Astrocyte of the cerebellum (primary cell): ENCODE results near the gene STOX1.
"Not testable (repeated sequence)": the region's sequence is repeated elsewhere in the genome, so short reads cannot be mapped to it uniquely, and the experiment has no call there.

Experiments used
- DNase-seq: peaks from one replicate; pipeline ENCODE4 v3.0.0-alpha.2; 2011; ENCODE audit warnings: low read depth
- H3K4me3 ChIP-seq: 2 replicates; pipeline ENCODE4 v1.5.1; 2011; ENCODE audit warnings: mild to moderate bottlenecking, low read depth, low read length, moderate library complexity
- in situ Hi-C: cut with HindIII; loops from 2 replicates; pipeline ENCODE4 v1.10.0; 2017; ENCODE audit warnings: low sequenced_read_pairs
- TF ChIP-seq, protein P1 (sequence below): IDR thresholded peaks from 2 replicates; pipeline ENCODE4 v1.5.1; 2012; ENCODE audit warnings: low read length, low read depth, moderate library complexity, mild to moderate bottlenecking; ENCODE audit errors: missing control alignments

STOX1 gene

DNA sequence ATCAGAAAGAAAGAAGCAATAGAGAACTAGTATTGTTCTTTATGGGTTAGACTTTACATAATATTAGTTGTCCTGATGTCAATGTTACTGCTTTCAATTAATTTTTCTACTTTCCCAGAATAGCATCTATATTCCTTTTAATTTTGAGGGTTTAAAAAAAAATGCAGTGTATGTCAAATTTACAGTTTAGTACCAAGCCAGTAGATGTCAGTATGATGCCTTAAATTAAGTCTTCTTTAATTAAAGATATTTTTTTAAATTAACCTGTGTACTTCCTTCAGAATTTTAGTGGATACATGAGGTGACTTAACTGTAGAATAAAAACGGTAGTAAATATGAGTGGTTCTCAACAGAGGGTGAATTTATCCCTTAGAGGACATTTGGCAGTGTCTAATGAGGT, 35.2 kb upstream of the STOX1 start:
- in situ Hi-C loops = no loop called here
- H3K4me3 ChIP-seq = no peak overlapping the region
- TF ChIP-seq, protein P1, sequence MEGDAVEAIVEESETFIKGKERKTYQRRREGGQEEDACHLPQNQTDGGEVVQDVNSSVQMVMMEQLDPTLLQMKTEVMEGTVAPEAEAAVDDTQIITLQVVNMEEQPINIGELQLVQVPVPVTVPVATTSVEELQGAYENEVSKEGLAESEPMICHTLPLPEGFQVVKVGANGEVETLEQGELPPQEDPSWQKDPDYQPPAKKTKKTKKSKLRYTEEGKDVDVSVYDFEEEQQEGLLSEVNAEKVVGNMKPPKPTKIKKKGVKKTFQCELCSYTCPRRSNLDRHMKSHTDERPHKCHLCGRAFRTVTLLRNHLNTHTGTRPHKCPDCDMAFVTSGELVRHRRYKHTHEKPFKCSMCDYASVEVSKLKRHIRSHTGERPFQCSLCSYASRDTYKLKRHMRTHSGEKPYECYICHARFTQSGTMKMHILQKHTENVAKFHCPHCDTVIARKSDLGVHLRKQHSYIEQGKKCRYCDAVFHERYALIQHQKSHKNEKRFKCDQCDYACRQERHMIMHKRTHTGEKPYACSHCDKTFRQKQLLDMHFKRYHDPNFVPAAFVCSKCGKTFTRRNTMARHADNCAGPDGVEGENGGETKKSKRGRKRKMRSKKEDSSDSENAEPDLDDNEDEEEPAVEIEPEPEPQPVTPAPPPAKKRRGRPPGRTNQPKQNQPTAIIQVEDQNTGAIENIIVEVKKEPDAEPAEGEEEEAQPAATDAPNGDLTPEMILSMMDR = no peak
- no peak for DNase-seq

DNA sequence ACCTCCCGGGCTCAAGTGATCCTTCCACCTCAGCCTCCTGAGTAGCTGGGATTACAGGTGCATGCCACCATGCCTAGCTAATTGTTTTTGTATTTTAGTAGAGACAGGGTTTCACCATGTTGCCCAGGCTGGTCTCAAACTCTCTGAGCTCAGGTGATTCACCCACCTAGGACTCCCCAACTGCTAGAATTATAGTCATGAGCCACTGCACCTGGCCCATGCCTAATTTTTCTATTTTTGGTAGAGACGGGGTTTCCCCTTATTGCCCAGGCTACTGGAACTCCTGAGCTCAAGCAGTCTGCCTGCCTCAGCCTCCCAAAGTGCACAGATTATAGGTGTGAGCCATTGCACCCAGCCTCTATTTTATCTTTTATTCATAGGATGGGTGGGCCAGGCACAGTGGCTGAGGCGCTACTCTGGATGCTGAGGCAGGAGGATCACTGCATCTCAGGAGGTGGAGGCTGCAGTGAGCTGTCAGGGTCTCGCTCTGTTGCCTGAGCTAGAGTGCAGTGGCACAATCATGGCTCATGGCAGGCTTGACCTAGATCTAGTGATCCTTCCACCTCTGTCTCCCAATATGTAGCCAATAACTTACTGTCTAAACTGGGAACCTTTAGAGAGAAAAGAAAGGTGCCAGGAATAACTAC, 31.3 kb upstream of the STOX1 start:
- in situ Hi-C loops = no loop called here
- H3K4me3 ChIP-seq = no peak overlapping the region
- TF ChIP-seq, protein P1 = no peak
- no peak for DNase-seq

DNA sequence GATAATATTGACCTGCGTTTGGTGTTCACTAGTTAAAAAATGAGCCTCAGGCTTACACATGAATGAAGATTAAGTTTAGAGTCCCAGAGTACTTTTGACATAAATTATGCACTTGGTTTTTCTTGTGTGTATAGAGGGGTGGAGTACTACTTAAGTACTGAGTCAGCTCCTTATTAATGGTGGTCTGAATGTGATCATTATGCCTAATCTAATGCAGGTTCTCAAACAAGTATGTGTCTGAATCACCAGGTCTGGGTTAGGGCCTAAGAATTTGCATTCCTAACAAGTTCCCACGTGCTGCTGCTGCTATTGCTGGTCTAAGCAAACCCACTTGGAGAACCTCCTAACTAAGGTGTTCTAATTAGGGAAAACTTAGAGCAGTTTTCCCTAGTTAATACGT, 30.7 kb upstream of the STOX1 start:
- H3K4me3 ChIP-seq = no peak overlapping the region
- TF ChIP-seq, protein P1 = no peak
- no peak for DNase-seq
- in situ Hi-C loops = no loop called here

DNA sequence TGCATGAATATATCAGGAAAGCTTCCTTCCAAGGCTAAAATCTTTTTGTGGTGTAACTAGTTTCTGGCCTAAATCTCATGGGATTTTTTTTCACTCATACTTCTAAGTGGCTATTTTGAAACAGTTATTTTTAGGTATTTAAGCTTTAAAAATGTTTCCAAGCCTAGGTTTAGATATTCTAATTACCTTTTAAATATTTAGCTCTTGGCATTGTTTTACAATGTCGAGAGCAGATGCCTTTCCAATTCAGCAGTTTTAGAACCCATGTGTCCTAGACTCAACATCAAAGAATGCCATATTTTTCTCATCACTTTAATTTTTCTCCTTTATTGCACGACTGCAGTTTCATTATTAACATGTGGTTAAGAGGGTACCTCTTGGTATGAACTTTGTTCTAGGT, 27.1 kb upstream of the STOX1 start:
- no peak overlapping the region for H3K4me3 ChIP-seq
- TF ChIP-seq, protein P1 = no peak
- DNase-seq = no peak
- in situ Hi-C loops = no loop called here

DNA sequence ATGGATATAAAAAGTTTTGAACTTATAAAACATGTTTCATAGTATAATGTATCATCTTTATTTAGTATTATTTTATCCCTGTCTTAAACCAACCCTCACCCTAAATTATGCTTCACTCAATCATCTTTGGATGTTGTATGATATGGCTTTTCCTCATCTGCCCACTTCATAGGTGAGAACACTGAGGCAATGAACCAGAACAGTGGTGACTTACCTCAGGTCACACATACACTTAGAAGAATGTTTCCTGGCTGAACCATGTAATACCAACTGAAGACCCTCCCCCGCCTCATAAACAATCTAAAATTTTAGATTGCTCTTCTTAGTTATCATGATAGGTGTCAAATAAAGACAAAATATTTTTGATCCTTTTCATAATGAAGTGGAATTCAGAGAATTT, 22.6 kb upstream of the STOX1 start:
- no peak for DNase-seq
- in situ Hi-C loops = no loop called here
- TF ChIP-seq, protein P1 = no peak
- no peak overlapping the region for H3K4me3 ChIP-seq

DNA sequence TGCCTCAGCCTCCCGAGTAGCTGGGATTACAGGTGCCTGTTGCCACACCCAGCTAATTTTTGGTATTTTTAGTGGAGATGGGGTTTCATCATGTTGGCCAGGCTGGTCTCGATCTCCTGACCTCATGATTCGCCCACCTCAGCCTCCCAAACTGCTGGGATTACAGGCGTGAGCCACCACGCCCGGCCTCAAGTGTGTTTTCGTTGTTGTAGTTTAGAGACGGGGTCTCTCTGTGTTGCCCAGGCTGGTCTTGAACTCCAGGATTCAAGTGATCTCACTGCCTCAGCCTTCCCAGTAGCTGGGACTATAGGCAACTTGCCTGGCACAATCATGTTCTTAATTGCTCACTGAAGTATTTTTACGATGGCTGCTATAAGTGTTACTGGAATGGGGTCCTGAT, 16.5 kb upstream of the STOX1 start:
- in situ Hi-C loops, H3K4me3 ChIP-seq: not testable (repeated sequence)

DNA sequence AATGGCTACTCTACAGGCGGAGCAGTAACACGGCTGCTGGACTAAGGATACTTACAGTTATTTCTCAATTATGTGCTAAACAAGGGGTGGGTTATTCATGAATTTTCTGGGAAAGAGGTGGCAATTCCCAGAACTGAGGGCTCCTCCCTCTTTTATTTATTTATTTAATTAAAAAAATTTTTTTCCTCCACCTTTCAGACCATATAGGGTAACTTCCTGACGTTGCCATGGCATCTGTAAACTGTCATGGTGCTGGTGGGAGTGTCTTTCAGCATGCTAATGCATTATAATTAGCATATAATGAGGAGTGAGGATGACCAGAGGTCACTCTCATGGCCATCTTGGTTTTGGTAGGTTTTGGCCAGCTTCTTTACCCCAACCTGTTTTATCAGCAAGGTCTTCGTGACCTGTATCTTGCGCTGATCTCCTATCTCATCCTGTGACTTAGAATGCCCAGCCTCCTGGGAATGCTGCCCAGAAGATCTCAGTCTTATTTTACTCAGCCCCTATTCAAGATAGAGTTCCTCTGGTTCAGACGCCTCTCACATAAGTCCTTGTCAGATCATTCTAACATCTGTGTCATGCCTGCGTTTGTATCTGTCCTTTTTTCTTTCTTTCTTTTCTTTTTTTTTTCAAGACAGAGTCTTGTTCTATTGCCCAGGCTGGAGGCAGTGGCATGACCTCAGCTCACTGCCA, 15.9 kb upstream of the STOX1 start:
- in situ Hi-C loops = no loop called here
- TF ChIP-seq, protein P1 = no peak
- no peak for DNase-seq
- H3K4me3 ChIP-seq = no peak overlapping the region

More for the DNA sequence above, 16.5 kb upstream of the STOX1 start:
- DNase-seq = not testable (repeated sequence)
